ENCODE data around the gene RCBTB2.

RCBTB2 gene

DNA sequence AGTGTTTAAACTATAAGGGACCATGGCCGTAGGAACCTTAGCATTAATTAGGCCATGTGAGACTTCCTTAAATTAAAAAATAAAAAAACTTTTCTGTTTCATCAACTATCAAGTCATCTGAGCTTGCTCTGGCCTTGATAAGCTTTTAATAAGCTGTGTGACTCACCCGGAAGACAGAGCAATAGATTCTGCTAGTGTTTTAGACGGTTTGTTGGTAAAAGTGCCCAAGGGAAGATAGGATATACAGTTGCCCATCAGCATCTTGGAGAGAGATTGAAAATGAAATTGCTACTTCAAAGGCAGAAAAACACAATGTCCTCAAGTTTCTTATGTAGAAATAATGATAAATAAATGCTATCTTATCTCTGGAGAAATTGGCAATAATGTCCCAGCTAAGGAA lies 31.2 kb upstream of the RCBTB2 start:
- CTCF ChIA-PET: no interaction called here
- POLR2A ChIA-PET: no interaction called here
- TF ChIP-seq FOXK2 (IDR thresholded peaks at IDR 0.05): no peak
- TF ChIP-seq SP1 (IDR thresholded peaks at IDR 0.05): no peak
- no peak for TF ChIP-seq SUZ12 (IDR thresholded peaks at IDR 0.05)
- TF ChIP-seq HDGF (IDR thresholded peaks at IDR 0.05; ENCODE audit: borderline replicate concordance): no peak
- no peak for TF ChIP-seq ELF4 (IDR thresholded peaks at IDR 0.05)
- no peak for TF ChIP-seq TARDBP (IDR thresholded peaks at IDR 0.05)
- TF ChIP-seq, protein P1, sequence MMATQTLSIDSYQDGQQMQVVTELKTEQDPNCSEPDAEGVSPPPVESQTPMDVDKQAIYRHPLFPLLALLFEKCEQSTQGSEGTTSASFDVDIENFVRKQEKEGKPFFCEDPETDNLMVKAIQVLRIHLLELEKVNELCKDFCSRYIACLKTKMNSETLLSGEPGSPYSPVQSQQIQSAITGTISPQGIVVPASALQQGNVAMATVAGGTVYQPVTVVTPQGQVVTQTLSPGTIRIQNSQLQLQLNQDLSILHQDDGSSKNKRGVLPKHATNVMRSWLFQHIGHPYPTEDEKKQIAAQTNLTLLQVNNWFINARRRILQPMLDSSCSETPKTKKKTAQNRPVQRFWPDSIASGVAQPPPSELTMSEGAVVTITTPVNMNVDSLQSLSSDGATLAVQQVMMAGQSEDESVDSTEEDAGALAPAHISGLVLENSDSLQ (IDR thresholded peaks at IDR 0.05): no peak
- no peak for TF ChIP-seq ZNF384 (IDR thresholded peaks at IDR 0.05)
- TF ChIP-seq FOXM1 (IDR thresholded peaks at IDR 0.05; ENCODE audit: borderline replicate concordance): no peak
- no peak for DNase-seq (ENCODE audit: extremely low spot score)

DNA sequence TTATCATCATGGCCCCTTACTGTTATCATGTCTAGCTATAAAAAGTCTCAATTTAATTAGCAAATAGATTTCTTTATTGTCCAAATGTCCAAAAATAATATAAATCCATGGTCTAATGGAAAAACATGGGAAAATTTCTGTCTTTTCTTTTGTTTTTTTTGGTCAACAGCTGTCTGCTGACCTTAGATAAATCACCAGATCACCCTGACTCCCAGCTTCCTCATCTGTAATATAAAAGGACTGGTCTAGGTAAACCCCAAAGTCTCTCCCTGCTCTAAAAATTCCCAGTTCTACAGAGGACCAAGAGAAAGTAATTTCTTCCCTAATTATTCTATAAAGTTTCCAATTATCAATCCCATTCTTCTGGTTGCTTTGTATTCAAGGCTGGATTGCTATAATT lies 30.7 kb upstream of the RCBTB2 start:
- POLR2A ChIA-PET: no interaction called here
- DNase-seq (ENCODE audit: extremely low spot score): no peak
- CTCF ChIA-PET: no interaction called here

DNA sequence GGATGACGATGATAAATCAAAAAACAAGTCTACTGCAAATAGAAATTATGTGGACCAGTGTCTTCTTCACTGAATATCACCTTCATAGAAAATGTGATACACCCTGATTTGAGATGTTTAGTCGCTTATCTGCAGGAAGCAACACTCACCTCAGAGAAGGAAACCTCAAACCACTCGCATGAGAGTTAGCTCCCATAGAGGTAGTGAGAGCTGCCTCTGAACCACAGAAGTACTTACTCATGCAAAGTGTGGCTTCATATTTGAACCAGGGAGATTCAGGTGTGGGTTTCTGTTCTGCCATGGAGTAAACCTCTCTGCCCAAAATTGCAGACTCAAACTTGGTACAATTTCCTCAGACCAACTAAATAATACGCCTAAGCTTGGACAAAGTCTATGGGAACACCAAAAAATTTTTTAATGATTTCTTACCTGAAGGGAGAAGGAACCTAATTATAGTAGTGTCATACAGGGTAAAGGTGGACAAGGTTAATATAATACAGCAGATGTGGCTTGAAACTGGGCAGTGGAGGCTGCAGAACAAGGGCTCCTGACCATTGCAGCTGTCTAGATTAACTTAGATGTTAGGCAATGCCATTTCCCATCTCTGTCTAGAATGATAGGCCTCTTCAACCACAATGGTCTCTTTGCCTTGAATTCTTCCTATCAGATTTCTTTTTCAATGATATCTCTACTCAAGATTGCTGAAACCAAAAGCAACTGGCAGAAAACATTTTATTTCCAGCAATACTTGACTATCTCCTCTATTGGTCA lies 29.6 kb upstream of the RCBTB2 start:
- CTCF ChIA-PET: interaction anchor here (0.6 to 0.7 kb wide), 2 partner anchors 17 to 30 kb away, joined by 3 read pairs; partner anchors contain the start of gene RCBTB2
- no peak for DNase-seq (ENCODE audit: extremely low spot score)
- POLR2A ChIA-PET: interaction anchor here (1.1 kb wide), 1 partner anchor 30 kb away, joined by 3 read pairs; no protein-coding TSS in a partner anchor
- TF ChIP-seq CTBP1 (IDR thresholded peaks at IDR 0.05; ENCODE audit: borderline replicate concordance) (no peak), FOXK2 (IDR thresholded peaks at IDR 0.05) (no peak), HDGF (IDR thresholded peaks at IDR 0.05; ENCODE audit: borderline replicate concordance) (no peak), BHLHE40 (IDR thresholded peaks at IDR 0.05; ENCODE audit: borderline replicate concordance) (no peak), ZNF384 (IDR thresholded peaks at IDR 0.05) (no peak), SUZ12 (IDR thresholded peaks at IDR 0.05) (no peak), FOXA1 (IDR thresholded peaks at IDR 0.05) (no peak), ARNT (IDR thresholded peaks at IDR 0.05) (no peak)
- TF ChIP-seq, protein P1 (IDR thresholded peaks at IDR 0.05): no peak

More for the DNA sequence above, 30.7 kb upstream of the RCBTB2 start:
- no peak for TF ChIP-seq ELF4 (IDR thresholded peaks at IDR 0.05)
- TF ChIP-seq, protein P1 (IDR thresholded peaks at IDR 0.05): no peak
- TF ChIP-seq TARDBP (IDR thresholded peaks at IDR 0.05): no peak
- TF ChIP-seq HDGF (IDR thresholded peaks at IDR 0.05; ENCODE audit: borderline replicate concordance): no peak

DNA sequence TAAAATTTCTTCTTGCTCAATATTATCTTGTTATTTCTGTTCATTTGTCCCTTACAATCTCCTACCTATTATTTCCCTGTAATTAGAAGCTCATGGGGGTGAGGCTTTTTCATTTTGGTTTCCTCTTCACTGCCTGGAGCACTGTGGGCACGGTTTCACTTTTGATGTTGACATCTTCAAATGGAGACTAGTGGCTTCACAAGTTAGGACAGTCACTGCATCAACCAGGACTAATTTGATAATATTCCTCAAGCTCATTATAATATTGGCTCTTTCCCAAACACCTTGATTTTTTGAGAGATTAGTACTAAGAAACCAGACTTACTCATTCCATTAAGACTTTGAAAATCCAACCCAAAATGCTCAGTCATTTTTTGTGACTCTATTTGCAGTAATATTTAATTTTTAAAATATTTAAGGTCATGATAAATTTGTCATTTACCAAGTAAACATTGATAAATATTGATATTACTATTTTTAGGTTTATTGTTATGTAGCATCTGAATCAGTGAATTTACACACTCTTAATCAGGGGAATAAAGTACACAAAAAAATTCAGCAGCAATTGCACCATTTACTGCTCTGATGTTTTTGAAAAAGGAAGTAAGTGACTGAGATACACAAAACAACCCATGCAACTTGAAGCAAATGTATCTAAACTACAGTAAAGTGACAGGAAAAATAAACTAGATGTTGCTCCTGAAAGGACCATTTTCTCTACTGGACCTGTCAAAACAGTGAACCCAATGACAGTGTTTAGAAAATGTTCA lies 28.8 kb upstream of the RCBTB2 start:
- TF ChIP-seq ELF4 (IDR thresholded peaks at IDR 0.05): no peak
- TF ChIP-seq ZNF384 (IDR thresholded peaks at IDR 0.05): no peak
- no peak for TF ChIP-seq TARDBP (IDR thresholded peaks at IDR 0.05)
- no peak for TF ChIP-seq SUZ12 (IDR thresholded peaks at IDR 0.05)
- no peak for TF ChIP-seq ARNT (IDR thresholded peaks at IDR 0.05)
- no peak for DNase-seq (ENCODE audit: extremely low spot score)
- ChIA-PET CTCF (interaction anchor here (0.5 kb wide), 1 partner anchor 15 kb away, joined by 3 read pairs; no protein-coding TSS in a partner anchor), POLR2A (no interaction called here)

DNA sequence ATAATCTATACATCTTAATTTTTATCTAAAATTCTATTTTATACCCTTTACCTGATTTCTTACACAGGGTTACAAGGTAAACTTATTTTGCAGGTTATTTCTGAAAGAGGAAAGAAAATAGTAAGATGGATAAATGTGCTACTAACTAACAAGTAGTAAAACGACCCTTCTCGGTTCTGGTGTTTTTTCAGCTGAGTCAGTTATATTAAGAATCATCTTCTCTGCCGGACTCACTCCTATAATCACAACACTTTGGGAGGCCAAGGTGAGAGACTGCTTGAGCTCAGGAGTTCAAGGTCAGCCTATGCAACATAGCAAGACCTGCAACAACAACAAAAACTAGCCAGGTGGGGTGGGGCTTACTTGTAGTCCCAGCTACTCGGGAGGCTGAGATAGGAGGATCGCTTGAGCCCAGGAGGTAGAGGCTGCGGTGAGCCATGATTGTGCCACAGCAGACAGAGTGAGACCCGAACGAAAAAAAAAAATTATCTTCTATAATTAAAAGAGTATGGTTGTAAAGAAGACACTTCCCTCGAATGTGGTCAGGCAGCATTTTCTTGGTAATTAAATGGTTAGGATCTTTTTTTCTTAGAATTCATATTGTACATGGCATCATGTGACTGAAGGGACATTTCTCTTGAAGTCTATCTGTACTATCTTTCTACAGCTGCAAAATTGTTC lies 27.9 kb upstream of the RCBTB2 start:
- POLR2A ChIA-PET: no interaction called here
- CTCF ChIA-PET: no interaction called here
- no peak for DNase-seq (ENCODE audit: extremely low spot score)
- TF ChIP-seq, protein P1 (IDR thresholded peaks at IDR 0.05): no peak
- no peak for TF ChIP-seq CTBP1 (IDR thresholded peaks at IDR 0.05; ENCODE audit: borderline replicate concordance)

DNA sequence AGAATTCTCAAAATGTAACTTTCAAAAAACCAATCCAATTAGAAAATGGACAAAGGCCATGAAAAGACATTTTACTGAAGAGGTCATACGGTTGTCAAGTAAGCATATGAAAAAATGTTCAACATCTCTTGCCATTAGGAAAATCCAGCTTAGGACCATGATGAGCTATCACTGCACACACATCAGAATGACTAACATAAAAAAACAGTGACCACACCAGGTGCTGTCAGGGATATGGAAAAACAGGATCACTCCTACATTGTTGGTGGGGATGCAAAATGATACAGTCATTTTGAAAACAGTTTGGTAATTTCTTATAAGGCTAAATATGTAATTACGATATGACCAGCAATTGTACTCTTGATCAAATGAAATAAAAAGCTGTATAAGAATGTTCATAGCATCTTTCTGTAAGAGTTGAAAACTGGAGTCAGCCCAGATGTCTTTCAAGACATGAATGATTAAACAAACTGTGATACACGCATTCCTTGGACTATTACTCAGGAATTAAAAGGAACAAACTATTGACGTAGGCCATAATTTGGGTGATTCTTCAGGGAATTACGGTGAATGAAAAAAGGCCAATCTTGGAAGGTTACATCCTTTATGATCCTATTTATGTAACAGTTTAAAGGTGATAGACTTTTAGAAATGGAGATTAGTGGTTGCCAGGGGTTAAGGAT lies 26.9 kb upstream of the RCBTB2 start:
- POLR2A ChIA-PET: no interaction called here
- TF ChIP-seq ARNT (IDR thresholded peaks at IDR 0.05): no peak
- TF ChIP-seq SUZ12 (IDR thresholded peaks at IDR 0.05): no peak
- no peak for DNase-seq (ENCODE audit: extremely low spot score)
- CTCF ChIA-PET: no interaction called here

Data from HEK293T (cell line).